ENCODE data around the gene STPG3.

- TF ChIP-seq CTCF (IDR thresholded peaks at IDR 0.05) (no peak), EP300 (IDR thresholded peaks at IDR 0.05) (no peak)
Observed at GRCh38 chr9:137225699-137226331, 25.3 kb upstream of the STPG3 start.
